Stimulated activated CD8-positive, alpha-beta memory T cell treated with anti-CD3 and anti-CD28 coated beads, Interleukin-4, amount 100 ng/mL, for 24 hours (primary cell): ENCODE measurements around the gene PIK3IP1.

Experiments used
- DNase-seq: peaks from one replicate; pipeline ENCODE4 v3.0.0-alpha.2; 2020; ENCODE audit warnings: low read depth

The PIK3IP1 gene

DNA sequence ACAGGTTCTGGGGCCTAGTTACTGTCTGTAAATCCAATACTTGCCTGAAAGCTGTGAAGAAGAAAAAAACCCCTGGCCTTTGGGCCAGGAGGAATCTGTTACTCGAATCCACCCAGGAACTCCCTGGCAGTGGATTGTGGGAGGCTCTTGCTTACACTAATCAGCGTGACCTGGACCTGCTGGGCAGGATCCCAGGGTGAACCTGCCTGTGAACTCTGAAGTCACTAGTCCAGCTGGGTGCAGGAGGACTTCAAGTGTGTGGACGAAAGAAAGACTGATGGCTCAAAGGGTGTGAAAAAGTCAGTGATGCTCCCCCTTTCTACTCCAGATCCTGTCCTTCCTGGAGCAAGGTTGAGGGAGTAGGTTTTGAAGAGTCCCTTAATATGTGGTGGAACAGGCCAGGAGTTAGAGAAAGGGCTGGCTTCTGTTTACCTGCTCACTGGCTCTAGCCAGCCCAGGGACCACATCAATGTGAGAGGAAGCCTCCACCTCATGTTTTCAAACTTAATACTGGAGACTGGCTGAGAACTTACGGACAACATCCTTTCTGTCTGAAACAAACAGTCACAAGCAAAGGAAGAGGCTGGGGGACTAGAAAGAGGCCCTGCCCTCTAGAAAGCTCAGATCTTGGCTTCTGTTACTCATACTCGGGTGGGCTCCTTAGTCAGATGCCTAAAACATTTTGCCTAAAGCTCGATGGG is 13.5 kb downstream of the PIK3IP1 start:
- no peak for DNase-seq

DNA sequence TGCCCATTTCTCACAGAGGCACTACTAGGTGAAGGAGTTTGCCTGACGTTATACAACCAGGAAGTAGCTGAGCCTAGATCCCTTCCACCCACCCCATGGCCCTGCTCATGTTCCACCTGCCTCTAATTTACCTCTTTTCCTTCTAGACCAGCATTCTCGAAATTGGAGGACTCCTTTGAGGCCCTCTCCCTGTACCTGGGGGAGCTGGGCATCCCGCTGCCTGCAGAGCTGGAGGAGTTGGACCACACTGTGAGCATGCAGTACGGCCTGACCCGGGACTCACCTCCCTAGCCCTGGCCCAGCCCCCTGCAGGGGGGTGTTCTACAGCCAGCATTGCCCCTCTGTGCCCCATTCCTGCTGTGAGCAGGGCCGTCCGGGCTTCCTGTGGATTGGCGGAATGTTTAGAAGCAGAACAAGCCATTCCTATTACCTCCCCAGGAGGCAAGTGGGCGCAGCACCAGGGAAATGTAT is 14.1 kb downstream of the PIK3IP1 start:
- no peak for DNase-seq

DNA sequence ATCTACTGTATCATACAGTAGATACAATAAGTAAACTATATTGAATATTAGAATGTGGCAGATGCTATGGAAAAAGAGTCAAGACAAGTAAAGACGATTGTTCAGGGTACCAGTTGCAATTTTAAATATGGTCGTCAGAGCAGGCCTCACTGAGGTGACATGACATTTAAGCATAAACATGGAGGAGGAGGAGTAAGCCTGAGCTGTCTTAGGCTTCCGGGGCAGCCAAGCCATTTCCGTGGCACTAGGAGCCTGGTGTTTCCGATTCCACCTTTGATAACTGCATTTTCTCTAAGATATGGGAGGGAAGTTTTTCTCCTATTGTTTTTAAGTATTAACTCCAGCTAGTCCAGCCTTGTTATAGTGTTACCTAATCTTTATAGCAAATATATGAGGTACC is 14.5 kb downstream of the PIK3IP1 start:
- DNase-seq = no peak

DNA sequence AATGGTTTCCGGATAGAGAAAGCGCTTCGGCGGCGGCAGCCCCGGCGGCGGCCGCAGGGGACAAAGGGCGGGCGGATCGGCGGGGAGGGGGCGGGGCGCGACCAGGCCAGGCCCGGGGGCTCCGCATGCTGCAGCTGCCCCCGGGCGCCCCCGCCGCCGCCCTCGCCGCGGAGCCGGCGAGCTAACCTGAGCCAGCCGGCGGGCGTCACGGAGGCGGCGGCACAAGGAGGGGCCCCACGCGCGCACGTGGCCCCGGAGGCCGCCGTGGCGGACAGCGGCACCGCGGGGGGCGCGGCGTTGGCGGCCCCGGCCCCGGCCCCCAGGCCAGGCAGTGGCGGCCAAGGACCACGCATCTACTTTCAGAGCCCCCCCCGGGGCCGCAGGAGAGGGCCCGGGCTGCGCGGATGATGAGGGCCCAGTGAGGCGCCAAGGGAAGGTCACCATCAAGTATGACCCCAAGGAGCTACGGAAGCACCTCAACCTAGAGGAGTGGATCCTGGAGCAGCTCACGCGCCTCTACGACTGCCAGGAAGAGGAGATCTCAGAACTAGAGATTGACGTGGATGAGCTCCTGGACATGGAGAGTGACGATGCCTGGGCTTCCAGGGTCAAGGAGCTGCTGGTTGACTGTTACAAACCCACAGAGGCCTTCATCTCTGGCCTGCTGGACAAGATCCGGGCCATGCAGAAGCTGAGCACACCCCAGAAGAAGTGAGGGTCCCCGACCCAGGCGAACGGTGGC is 15.7 kb downstream of the PIK3IP1 start:
- no peak for DNase-seq

DNA sequence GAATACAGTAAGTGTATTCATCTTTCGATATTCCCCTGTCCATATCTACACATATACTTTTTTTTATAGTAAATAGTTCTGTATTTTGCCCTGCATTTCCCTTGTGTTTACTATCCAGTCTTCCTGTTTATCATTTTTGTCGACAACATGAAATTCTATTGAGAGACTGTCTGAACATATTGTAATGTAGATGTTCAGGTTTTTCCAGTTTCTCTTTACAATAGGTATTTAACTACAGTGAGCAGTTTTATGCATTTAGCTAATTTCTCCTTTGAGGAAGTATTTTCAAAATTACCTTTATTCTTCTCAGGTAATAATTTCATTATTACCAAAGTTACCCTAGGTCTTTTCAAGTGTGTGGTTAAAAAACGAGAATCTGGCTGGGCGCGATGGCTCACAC is 16.7 kb downstream of the PIK3IP1 start:
- no peak for DNase-seq

DNA sequence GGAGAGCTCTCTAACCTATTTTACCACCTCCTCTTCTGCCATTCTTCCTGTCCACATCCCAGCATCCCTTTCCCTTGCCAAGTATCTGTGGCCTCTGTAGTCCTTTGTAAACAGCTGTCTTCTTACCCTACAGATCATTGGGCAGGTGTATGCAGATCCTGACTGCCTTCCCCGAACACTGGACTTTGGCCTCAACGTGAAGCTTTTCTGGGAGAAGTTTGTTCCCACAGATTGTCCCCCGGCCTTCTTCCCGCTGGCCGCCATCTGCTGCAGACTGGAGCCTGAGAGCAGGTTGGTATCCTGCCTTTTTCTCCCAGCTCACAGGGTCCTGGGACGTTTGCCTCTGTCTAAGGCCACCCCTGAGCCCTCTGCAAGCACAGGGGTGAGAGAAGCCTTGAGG is 17.3 kb downstream of the PIK3IP1 start:
- no peak for DNase-seq

DNA sequence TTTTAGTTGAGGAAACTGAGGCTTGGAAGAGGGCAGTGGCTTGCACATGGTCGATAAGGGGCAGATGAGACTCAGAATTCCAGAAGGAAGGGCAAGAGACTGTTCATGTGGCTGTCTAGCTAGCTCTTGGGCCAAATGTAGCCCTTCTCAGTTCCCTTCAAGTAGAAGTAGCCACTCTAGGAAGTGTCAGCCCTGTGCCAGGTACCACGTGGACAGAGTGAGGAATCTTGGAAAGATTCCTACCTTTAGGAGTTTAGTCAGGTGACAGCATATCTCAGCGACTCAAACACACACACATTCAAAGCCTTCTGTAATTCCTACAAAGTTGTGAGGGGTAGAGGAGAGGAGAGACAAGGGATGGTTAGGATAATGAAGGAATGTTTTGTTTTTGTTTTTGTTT is 18.3 kb downstream of the PIK3IP1 start:
- no peak for DNase-seq

DNA sequence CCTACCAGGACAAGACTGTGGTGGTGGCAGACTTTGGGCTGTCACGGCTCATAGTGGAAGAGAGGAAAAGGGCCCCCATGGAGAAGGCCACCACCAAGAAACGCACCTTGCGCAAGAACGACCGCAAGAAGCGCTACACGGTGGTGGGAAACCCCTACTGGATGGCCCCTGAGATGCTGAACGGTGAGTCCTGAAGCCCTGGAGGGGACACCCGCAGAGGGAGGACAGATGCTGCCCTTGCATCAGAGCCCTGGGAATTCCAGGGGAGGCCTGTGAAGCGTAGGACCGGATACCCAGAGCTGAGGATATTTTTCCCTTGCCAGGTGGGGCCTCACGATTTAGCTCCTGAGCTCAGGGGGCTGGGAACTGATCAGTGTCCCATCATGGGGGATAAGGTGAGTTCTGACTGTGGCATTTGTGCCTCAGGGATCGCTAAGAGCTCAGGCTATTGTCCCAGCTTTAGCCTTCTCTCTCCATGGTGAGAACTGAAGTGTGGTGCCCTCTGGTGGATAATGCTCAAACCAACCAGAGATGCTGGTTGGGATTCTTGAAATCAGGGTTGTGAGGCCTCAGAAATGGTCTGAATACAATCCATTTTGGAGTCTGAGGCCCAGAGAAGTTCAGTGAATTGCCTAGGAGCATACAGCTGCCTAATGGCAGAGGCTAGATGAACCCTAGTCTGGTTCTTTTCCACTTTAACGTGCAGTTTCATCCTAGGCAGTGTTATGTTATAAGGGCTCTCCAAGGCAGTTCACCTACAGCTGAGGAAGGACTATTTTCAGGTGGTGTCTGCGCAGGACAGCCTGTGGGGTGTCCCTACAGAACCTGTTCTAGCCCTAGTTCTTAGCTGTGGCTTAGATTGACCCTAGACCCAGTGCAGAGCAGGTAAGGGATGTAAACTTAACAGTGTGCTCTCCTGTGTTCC is 19.5 kb downstream of the PIK3IP1 start:
- no peak for DNase-seq

DNA sequence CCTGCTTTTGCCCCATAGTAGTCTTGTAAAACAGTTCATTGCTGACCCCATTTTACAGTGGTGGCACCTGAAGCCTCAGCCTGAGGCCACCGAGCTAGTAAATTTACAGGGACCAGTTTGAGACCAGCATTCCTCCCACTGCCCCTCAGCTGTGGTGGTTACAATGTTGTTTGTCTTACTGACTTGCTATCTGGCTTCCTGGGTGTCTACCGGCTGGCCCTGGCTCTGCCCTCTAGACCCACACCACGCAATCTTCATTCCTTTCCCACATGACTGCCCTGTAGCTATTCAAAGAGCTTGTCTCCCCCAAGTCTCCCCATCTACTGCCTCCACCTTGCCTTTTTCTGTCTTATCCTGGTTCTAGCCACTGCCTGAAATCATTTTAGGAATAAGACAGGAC is 20.8 kb downstream of the PIK3IP1 start:
- DNase-seq = no peak

DNA sequence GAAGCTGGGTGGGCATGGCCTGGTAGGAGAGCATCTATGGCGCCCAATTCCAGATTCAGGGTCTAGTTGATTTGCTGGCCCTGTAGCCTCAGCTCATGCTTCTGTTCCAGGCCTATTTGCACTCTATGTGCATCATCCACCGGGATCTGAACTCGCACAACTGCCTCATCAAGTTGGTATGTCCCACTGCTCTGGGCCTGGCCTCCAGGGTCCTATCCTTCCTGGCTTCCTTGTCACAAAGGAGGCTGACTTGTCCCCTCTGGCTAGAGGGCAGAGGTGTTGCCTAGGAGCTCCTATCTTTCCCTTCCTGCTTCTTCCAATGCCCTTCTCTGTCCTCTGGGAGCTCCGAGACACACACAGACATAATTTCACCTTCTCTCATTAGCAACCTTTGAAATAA is 21.3 kb downstream of the PIK3IP1 start:
- DNase-seq = no peak

DNA sequence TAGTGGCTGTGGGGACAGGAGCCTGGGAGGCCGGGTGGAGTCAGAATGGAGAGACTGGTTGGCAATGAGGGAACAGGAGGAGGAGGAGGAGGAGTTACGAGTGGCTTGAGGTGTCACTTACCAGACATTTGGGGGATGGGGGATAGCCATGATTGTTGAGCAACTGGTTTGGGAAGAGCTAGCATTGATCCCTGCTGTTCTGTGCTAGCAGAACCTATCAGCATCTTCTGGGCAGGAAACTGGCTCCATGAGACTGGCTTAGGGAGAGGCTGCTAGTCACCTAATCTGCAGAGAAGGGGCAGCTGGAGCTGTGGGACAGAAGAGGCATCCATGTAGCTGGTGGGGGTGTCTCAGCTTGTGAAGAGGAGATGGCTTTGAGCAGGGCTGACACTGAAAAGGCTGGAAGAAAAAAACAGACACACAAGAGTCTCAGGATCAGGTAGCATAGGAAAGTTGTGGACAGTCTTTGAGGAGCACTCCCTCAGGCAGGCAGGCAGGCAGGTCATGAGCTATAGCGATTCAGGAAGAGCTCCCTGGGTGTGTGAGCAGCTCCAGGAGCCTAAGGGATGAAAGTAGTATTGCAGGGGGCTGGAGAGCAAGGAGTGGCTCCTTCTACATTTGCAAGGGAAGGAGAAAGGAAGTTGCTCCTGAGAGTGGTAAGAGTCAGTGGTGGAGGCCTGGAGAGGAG is 22.3 kb downstream of the PIK3IP1 start:
- DNase-seq = no peak

DNA sequence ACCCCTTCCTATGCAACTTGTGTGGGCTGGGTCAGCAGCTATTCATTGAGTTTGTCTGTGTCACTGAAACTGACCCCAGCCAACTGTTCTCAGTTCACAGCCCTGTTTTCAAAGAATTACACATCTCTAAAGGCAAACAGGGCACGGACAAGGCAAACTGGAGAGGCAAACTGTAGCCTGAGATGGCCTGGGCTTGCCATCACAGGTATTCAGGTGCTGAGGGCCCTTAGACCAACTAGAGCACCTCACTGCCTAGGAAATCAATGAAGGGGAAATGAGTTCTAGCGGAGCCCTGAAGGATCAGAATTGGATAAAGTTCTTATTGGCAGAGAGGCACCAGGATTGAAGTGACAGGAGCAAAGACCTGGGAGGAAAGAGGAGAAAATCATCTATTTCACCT is 24.0 kb downstream of the PIK3IP1 start:
- no peak for DNase-seq

DNA sequence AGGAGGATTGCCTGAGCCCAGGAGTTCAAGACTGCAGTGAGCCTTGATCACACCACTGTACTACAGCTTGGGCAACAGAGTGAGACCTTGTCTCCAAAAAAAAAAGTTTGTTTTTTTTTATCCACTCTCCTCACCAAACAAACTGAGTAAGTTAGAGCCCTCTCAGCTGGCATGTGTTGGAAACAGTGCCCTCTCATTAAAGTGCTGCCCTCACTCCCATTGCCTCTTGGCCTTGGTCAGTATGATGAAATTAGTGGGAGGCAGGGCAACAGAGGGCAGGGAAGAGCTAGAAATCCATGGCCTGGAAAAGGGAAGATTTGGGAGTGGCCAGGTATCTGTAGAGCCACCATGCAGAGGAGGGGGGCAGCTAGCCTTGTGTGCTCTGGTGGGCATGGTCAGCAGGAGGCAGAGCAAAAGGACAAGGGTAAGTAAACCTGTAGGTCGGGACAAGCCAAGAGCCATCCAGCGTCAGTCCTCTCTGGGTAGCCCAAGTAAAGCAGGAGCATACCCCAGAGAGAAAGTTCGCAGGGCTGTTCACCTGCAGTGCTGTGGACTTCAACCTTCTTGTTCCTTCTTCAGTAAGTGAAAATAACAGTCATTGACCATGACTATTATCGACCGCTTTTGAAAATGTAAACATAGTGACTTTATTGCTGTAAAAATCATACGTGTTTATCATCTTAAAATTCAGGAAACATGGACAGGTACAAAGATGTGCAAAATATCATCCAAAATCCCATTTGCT is 28.2 kb downstream of the PIK3IP1 start:
- DNase-seq = no peak

DNA sequence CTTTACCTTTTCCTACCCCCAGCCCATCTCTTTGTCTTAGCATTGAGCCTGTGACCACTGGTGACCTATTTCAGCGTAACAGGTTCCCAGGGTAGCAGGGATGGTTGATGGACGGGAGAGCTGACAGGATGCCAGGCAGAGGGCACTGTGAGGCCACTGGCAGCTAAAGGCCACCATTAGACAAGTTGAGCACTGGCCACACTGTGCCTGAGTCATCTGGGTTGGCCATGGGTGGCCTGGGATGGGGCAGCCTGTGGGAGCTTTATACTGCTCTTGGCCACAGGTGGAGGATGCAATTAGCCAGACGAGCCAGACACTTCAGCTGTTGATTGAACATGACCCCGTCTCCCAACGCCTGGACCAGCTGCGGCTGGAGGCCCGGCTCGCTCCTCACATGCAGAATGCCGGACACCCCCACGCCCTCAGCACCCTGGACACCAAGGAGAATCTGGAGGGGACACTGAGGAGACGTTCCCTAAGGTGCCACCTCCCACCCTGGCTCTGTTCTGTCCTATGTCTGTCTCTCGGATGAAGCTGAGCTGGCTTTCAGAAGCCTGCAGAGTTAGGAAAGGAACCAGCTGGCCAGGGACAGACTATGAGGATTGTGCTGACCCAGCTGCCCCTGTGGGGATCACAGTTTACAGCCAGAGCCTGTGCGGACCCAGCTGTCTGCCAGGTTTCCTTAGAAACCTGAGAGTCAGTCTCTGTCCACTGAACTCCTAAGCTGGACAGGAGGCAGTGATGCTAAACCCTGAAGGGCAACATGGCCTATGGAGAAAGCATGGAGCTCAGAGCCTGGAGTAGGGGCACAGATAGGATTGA is 29.8 kb downstream of the PIK3IP1 start:
- DNase-seq = no peak

DNA sequence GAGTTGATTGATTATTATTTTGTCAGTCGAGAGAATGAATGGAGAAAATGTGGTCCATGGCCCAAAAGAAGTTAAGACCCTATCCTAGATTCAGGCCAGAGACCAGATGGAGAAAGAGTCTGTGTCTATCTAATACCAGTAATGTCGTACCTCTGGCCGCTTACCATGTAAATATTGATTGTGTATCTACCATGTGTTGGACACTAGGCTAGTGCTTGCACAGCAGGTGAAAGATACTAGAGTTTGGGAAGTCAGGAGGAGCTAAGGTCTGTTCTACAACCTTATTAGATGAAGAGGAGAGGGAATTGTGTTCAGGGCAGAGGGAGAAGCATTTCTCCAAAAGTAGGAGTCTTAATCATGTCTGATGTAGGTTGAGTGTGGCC is 31.8 kb downstream of the PIK3IP1 start:
- no peak for DNase-seq

DNA sequence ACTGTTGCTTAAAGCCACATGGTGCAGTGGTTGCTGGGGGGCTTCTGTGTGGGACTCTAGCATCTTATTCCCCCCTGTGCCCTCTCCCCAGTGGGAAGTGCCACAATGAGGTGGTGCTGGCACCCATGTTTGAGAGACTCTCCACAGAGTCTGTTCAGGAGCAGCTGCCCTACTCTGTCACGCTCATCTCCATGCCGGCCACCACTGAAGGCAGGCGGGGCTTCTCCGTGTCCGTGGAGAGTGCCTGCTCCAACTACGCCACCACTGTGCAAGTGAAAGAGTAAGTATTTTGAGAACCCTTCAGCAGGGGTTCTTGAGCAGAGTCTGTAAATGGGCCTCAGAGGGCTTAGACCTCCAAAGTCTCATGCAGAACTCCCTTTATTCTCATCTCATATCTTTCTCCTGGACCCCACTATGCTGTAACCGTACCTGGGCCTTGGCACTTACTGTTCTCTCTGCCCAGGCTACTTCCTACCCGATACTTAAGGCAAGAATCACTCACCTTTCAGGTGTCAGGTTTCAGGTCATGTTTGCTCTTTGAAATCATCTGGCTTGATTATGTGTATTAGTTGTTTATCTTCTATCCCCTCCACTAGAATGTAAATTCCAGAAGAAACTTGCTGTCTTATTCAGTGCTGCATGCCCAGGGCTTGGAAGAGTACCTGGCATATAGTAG is 32.4 kb downstream of the PIK3IP1 start:
- DNase-seq = no peak

DNA sequence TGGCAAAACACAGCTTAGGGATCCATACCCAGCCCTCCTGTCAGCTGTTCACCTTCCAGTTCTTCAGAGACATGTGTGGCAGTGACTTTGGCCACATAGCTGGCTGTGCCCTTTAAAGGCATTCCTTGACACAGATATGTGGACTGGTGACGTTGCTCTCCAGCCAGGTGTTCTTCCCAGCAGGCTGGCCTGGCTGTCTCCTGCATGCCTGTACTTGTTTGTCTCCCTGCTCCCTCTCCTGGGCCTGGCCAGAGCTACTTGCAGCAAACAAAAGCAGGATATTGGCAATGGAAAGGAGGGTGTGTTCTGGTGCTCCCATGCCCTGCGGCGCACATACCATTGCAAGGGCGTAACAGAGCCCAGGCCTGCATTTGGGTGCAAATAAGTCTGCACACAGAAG is 38.3 kb downstream of the PIK3IP1 start:
- no peak for DNase-seq

DNA sequence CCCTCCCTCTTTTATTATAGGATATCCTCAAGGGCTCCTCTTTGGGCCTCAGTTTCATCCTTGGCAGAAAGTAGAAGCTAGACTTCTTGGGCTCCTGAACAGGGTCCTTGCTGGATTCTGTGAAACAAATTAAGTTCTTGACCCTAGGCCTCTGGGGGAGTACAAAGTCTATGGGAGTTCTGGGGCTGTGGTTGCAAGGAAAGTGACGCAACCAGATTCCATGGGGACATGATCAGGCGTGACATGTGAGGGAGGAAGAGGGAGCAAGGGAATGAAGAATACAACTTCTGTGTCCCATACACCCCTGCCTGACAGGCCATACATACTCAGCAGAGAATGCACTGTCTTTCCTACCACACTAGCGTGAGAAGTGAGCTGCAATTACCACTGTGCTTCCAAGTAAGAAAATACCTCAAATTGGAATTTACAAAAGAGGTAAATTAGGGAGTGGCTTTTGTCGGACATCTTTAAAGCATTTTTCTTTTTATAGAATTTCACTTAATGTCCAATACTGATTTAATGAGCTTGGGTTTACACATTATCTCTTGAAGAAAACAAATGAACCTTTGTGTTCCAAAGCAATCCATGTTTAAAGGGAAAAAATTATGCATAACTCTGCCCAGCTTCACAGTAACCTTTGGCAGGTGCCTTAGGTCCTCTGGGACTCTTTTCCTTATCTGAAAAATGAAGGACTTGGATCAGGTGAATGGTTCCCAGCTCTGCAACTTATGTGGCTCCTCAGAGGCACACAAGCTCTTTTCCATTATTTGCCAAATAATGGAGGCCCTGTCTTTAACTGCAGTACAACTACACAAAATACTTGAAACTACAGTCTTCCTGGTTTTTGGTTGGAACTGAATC is 41.3 kb downstream of the PIK3IP1 start:
- DNase-seq = no peak
